Activated CD8-positive, alpha-beta memory T cell treated with anti-CD3 and anti-CD28 coated beads for 1 hour (primary cell): ENCODE measurements around the gene SMC1B.
"Not testable (repeated sequence)": the region's sequence is repeated elsewhere in the genome, so short reads cannot be mapped to it uniquely, and the experiment has no call there.

Source experiments
- DNase-seq, 2 donors: peaks; one replicate each; pipeline ENCODE4 v3.0.0-alpha.2; 2020; ENCODE audit warnings: low read depth in 1 of 2; ENCODE audit errors: extremely low read depth in 1 of 2

The SMC1B gene

GRCh38 chr22:45421349-45422055 is 8.1 kb upstream of the SMC1B start:
- no peak for DNase-seq

GRCh38 chr22:45420539-45420938 is 7.1 kb upstream of the SMC1B start:
- DNase-seq = no peak

GRCh38 chr22:45420011-45420410 is 6.6 kb upstream of the SMC1B start:
- DNase-seq = no peak

- DNase-seq = no peak
These were observed 5.4 kb upstream of the SMC1B start for GRCh38 chr22:45418770-45419138.

- no peak for DNase-seq
These were observed 4.8 kb upstream of the SMC1B start for GRCh38 chr22:45418056-45418769.

- DNase-seq = no peak
These were observed 409 bp downstream of the SMC1B start for GRCh38 chr22:45413013-45413367.

- DNase-seq = no peak
These were observed 5.6 kb downstream of the SMC1B start for GRCh38 chr22:45407793-45408192.

- no peak for DNase-seq
These were observed 10.9 kb downstream of the SMC1B start for GRCh38 chr22:45402466-45402985.

GRCh38 chr22:45399712-45400445 is 13.5 kb downstream of the SMC1B start:
- no peak for DNase-seq

GRCh38 chr22:45398214-45398613 is 15.2 kb downstream of the SMC1B start:
- no peak for DNase-seq

GRCh38 chr22:45397806-45398205 is 15.6 kb downstream of the SMC1B start:
- DNase-seq = no peak

GRCh38 chr22:45389546-45389945 is 23.9 kb downstream of the SMC1B start:
- no peak for DNase-seq

- no peak for DNase-seq
These were observed 32.1 kb downstream of the SMC1B start for GRCh38 chr22:45381348-45381747.

- no peak for DNase-seq
These were observed 36.7 kb downstream of the SMC1B start for GRCh38 chr22:45376703-45377102.

GRCh38 chr22:45376009-45376408 is 37.4 kb downstream of the SMC1B start:
- no peak for DNase-seq

- DNase-seq = not testable (repeated sequence)
These were observed 39.8 kb downstream of the SMC1B start for GRCh38 chr22:45373592-45373991.

- DNase-seq = no peak
These were observed 46.7 kb downstream of the SMC1B start for GRCh38 chr22:45366713-45367112.

GRCh38 chr22:45359627-45360026 is 53.8 kb downstream of the SMC1B start:
- no peak for DNase-seq

- no peak for DNase-seq
These were observed 55.3 kb downstream of the SMC1B start for GRCh38 chr22:45358127-45358526.

GRCh38 chr22:45357490-45357889 is 55.9 kb downstream of the SMC1B start:
- no peak for DNase-seq

- no peak for DNase-seq
These were observed 59.6 kb downstream of the SMC1B start for GRCh38 chr22:45353786-45354185.

- DNase-seq = not testable (repeated sequence)
These were observed 60.6 kb downstream of the SMC1B start for GRCh38 chr22:45352757-45353156.
